PFSK-1 (cell line): ENCODE measurements around the gene TIMD4.

Experiments used
- FOXP2 ChIP-seq: optimal IDR thresholded peaks from 2 replicates; pipeline ENCODE3; 2011; ENCODE audit warnings: borderline replicate concordance, control low read depth, inconsistent platforms; ENCODE audit not compliant: insufficient read depth; ENCODE audit errors: extremely low read length, extremely low read depth
- POLR2AphosphoS5 ChIP-seq: IDR thresholded peaks from 2 replicates; pipeline ENCODE4 v1.6.1; 2012; ENCODE audit warnings: low read depth, mild to moderate bottlenecking, control low read depth, low read length, moderate library complexity
- SIN3A ChIP-seq: IDR thresholded peaks from 2 replicates; pipeline ENCODE4 v1.6.1; 2012; ENCODE audit warnings: mild to moderate bottlenecking, low read length, moderate library complexity, borderline replicate concordance; ENCODE audit not compliant: insufficient read depth
- TAF1 ChIP-seq: IDR thresholded peaks from 2 replicates; pipeline ENCODE4 v1.6.1; 2012; ENCODE audit warnings: low read length, control low read depth, borderline replicate concordance; ENCODE audit not compliant: insufficient read depth
- TF ChIP-seq, protein P1 (sequence below), 2 experiments: IDR thresholded peaks; 2 replicates each; pipeline versions ENCODE4 v1.6.1 to v1.8.0; 2011 to 2012; ENCODE audit warnings: low read depth in 2 of 2, low read length in 2 of 2, control low read depth in 1 of 2, inconsistent platforms in 1 of 2, mild to moderate bottlenecking in 1 of 2, moderate library complexity in 1 of 2; ENCODE audit not compliant: insufficient read depth in 1 of 2

TIMD4 gene

DNA sequence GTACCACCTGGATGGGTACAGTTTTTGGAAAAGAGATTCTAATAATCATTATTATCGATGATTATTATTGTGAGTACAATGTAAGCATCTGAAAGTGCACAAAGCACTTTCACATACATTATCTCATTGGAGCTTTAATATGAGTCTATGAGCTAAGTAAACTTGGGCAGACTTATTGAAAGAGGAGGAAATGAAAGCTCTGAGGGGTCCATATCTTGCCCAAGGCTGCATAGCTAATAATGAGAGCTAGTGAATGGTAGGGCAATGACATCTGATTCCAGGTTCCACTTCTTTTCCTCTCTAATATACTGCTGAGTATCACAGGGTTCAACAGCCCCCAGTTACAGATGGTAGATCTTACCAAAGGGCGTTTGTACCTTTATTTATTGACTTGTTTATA lies 26.1 kb downstream of the TIMD4 start:
- TF ChIP-seq, protein P1, sequence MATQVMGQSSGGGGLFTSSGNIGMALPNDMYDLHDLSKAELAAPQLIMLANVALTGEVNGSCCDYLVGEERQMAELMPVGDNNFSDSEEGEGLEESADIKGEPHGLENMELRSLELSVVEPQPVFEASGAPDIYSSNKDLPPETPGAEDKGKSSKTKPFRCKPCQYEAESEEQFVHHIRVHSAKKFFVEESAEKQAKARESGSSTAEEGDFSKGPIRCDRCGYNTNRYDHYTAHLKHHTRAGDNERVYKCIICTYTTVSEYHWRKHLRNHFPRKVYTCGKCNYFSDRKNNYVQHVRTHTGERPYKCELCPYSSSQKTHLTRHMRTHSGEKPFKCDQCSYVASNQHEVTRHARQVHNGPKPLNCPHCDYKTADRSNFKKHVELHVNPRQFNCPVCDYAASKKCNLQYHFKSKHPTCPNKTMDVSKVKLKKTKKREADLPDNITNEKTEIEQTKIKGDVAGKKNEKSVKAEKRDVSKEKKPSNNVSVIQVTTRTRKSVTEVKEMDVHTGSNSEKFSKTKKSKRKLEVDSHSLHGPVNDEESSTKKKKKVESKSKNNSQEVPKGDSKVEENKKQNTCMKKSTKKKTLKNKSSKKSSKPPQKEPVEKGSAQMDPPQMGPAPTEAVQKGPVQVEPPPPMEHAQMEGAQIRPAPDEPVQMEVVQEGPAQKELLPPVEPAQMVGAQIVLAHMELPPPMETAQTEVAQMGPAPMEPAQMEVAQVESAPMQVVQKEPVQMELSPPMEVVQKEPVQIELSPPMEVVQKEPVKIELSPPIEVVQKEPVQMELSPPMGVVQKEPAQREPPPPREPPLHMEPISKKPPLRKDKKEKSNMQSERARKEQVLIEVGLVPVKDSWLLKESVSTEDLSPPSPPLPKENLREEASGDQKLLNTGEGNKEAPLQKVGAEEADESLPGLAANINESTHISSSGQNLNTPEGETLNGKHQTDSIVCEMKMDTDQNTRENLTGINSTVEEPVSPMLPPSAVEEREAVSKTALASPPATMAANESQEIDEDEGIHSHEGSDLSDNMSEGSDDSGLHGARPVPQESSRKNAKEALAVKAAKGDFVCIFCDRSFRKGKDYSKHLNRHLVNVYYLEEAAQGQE (IDR thresholded peaks at IDR 0.05; ENCODE audit: insufficient read depth in 1 of 2, low read depth in 2 of 2, low read length in 2 of 2): no peak
- TF ChIP-seq FOXP2: no peak
- no peak for TF ChIP-seq TAF1
- no peak for TF ChIP-seq SIN3A
- TF ChIP-seq POLR2AphosphoS5: no peak

DNA sequence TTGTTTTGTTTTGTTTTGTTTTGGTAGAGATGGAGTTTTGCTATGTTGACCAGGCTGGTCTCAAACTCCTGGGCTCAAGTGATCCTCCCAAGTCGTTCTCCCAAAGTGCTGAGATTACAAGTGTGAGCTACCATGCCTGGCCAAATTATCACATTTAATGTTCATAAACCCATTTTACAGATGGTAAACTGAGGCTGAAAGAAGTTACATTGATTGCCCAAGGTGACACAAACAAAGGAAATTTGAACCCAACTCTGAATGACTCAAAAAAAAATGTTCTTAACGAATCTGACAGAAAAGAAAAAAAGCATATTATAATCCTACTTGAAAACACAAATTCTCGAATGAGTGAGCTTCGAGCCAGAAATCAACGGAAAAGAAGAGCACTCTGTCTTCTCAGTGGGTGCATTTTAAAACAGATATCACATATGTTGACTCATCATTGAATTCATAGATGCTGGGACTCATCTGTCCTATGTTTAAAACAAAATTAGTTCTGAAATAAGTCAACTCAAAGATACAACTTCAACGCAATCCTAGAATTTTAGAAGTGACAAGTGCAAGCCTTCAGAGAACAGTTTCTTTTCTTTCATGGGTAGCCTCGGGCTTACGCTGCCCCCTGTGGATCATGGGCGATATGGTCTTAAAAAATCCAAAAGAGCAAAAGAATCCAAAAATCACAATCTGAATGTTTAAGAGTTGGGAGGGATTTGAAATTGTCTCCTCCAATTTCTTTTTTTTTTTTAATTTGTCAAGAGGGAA lies 28.4 kb downstream of the TIMD4 start:
- no peak for TF ChIP-seq TAF1
- no peak for TF ChIP-seq POLR2AphosphoS5
- no peak for TF ChIP-seq FOXP2
- no peak for TF ChIP-seq SIN3A
- TF ChIP-seq, protein P1 (IDR thresholded peaks at IDR 0.05; ENCODE audit: insufficient read depth in 1 of 2, low read depth in 2 of 2, low read length in 2 of 2): no peak

DNA sequence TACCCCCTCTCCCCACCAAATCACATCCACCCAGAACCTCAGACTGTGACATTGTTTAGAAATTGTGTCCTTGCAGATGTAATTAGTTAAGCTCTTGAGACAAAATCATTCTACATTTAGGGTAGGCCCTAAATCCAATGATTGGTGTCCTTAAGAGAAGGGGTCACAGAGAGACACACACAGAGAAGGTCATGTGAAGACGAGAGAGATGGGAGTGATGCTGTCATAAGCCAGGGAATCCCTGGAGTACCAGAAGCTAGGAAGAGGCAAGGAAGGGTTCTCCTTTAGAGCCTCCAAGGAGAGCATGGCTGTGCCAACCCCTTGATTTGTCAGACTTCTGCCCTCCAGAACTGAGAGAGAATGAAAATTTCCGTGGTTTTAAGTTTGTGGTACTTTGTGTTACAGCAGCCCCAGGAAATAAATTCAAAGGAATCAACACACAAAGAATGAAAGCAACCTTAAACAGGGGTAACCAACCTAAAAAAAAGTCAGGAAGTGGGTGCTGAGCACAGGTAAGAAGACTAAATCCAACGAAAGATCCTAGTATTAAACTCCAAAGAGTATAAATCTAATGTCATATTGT lies 33.6 kb downstream of the TIMD4 start:
- TF ChIP-seq FOXP2 (no peak), SIN3A (no peak), POLR2AphosphoS5 (no peak), TAF1 (no peak)
- TF ChIP-seq, protein P1 (IDR thresholded peaks at IDR 0.05; ENCODE audit: insufficient read depth in 1 of 2, low read depth in 2 of 2, low read length in 2 of 2): no peak

DNA sequence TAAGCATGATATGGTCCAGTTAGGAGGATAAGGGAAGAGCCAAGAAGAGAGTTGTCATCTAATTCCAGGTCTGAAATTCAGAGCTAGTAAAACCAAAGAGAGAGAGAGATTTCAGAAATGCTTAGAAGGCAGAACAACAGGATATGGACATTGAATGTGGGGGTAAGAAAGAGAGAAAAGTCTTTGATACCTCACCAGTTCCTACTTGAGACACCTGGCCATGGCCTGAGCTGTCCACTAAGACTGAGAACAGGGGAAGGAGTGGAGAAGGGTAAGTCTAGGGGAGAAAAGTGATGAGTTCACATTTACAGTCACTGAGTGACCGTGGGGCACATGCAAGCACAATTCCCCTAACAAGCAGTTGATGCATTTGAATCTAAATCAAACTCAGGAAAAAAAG lies 35.5 kb downstream of the TIMD4 start:
- TF ChIP-seq, protein P1 (IDR thresholded peaks at IDR 0.05; ENCODE audit: insufficient read depth in 1 of 2, low read depth in 2 of 2, low read length in 2 of 2): no peak
- TF ChIP-seq FOXP2 (no peak), SIN3A (no peak), POLR2AphosphoS5 (no peak), TAF1 (no peak)
